Measurements from ENCODE around the gene PEAK3.

GRCh38 chr19:2290441-2291184 is 8.6 kb upstream of the PEAK3 start:
- no peak for TF ChIP-seq CTCF (IDR thresholded peaks at IDR 0.05)
- TF ChIP-seq POLR2A (IDR thresholded peaks at IDR 0.05) = no peak

All from thyroid gland (tissue), 4 donors.